Osteoblast (primary cell): ENCODE results near the gene MMP20. TPM values are rescaled to one million over a fixed set of nuclear protein-coding genes. Genes with fewer than 3 reads are reported as not detected.

Source experiments
- DNase-seq: peaks from one replicate; pipeline ENCODE4 v3.0.0; 2011; ENCODE audit warnings: low spot score, mixed read lengths; ENCODE audit not compliant: insufficient read length; ENCODE audit errors: missing footprints
- H2AFZ ChIP-seq: 2 replicates; pipeline ENCODE4 v1.6.0; 2011; ENCODE audit warnings: mild to moderate bottlenecking, low read length
- H3K27ac ChIP-seq: 2 replicates; pipeline ENCODE4 v1.5.1; 2011; ENCODE audit warnings: mild to moderate bottlenecking, low read depth, low read length, moderate library complexity
- H3K27me3 ChIP-seq: 2 replicates; pipeline ENCODE4 v1.6.0; 2012; ENCODE audit warnings: mild to moderate bottlenecking, control low read depth, inconsistent platforms, low read length, moderate library complexity; ENCODE audit not compliant: insufficient read depth
- H3K36me3 ChIP-seq: 2 replicates; pipeline ENCODE4 v1.5.1; 2011; ENCODE audit warnings: mild to moderate bottlenecking, low read length, control low read depth, moderate library complexity; ENCODE audit not compliant: insufficient read depth
- H3K4me1 ChIP-seq: 2 replicates; pipeline ENCODE4 v1.5.1; 2011; ENCODE audit warnings: mild to moderate bottlenecking, low read length, control low read depth, moderate library complexity; ENCODE audit not compliant: insufficient read depth
- H3K4me2 ChIP-seq: 2 replicates; pipeline ENCODE4 v1.6.0; 2011; ENCODE audit warnings: mild to moderate bottlenecking, low read length; ENCODE audit not compliant: insufficient read depth
- H3K4me3 ChIP-seq: fragments of 200-600 bp; sonication (generic); 3 replicates; pipeline ENCODE4 v1.5.1; 2012; ENCODE audit warnings: mild to moderate bottlenecking, low read length, inconsistent platforms; ENCODE audit not compliant: insufficient read depth
- H3K79me2 ChIP-seq: 2 replicates; pipeline ENCODE4 v1.6.0; 2012; ENCODE audit warnings: mild to moderate bottlenecking, low read length, control low read depth, inconsistent platforms; ENCODE audit not compliant: insufficient read depth
- H3K9me3 ChIP-seq: 2 replicates; pipeline ENCODE4 v1.5.1; 2011; ENCODE audit warnings: low read depth, low read length, control low read depth
- H4K20me1 ChIP-seq: 2 replicates; pipeline ENCODE4 v1.6.0; 2012; ENCODE audit warnings: mild to moderate bottlenecking, low read length, control low read depth; ENCODE audit not compliant: insufficient read depth
- CTCF ChIP-seq: IDR thresholded peaks from 2 replicates; pipeline ENCODE4 v1.5.1; 2011; ENCODE audit warnings: mild to moderate bottlenecking, low read depth, low read length, moderate library complexity; ENCODE audit errors: extremely low read depth
- total RNA-seq: library from RNA; depleted of rRNA; stranded (reverse); fragments of >200 nt; gene quantifications from 2 replicates; pipeline ENCODE4 v1.2.3, GENCODE V29; 2012

Gene MMP20
- total RNA-seq, 1 donor: not detected

- H3K4me2 ChIP-seq: peak overlapping the region; percentile 76
- H3K36me3 ChIP-seq: no peaks in the 10 kb centered on the region
- H3K9me3 ChIP-seq: no peaks in the 10 kb centered on the region
- H3K4me3 ChIP-seq: peak overlapping the region; percentile 45
- DNase-seq: no peak
- H4K20me1 ChIP-seq: no peaks in the 10 kb centered on the region
- H3K27me3 ChIP-seq: no peaks in the 10 kb centered on the region
- peak overlapping the region; percentile 55 for H2AFZ ChIP-seq
- no peak for TF ChIP-seq CTCF
- H3K79me2 ChIP-seq: no peaks in the 10 kb centered on the region
- peak overlapping the region; percentile 85 for H3K27ac ChIP-seq
- H3K4me1 ChIP-seq: peaks cover 30% of the 10 kb centered on the region
Observed at GRCh38 chr11:102599642-102600261, 25.4 kb downstream of the MMP20 start.

GRCh38 chr11:102598272-102598671 lies 26.9 kb downstream of the MMP20 start:
- Histone ChIP-seq H3K27me3 (no peaks in the 10 kb centered on the region), H3K36me3 (no peaks in the 10 kb centered on the region), H3K4me3 (no peak overlapping the region), H3K4me2 (no peak overlapping the region), H3K4me1 (peaks cover 24% of the 10 kb centered on the region), H2AFZ (no peak overlapping the region), H3K79me2 (no peaks in the 10 kb centered on the region), H3K9me3 (no peaks in the 10 kb centered on the region), H4K20me1 (no peaks in the 10 kb centered on the region), H3K27ac (no peak overlapping the region)
- TF ChIP-seq CTCF: no peak
- DNase-seq: no peak

GRCh38 chr11:102596578-102596977 lies 28.6 kb downstream of the MMP20 start:
- Histone ChIP-seq H3K36me3 (no peaks in the 10 kb centered on the region), H3K27me3 (no peaks in the 10 kb centered on the region), H3K9me3 (no peaks in the 10 kb centered on the region), H3K27ac (no peak overlapping the region), H4K20me1 (no peaks in the 10 kb centered on the region), H3K79me2 (no peaks in the 10 kb centered on the region), H3K4me1 (peaks cover 18% of the 10 kb centered on the region), H2AFZ (no peak overlapping the region), H3K4me3 (no peak overlapping the region), H3K4me2 (no peak overlapping the region)
- no peak for DNase-seq
- TF ChIP-seq CTCF: no peak

GRCh38 chr11:102592634-102593581 lies 32.2 kb downstream of the MMP20 start:
- H3K36me3 ChIP-seq: no peaks in the 10 kb centered on the region
- no peak overlapping the region for H3K27ac ChIP-seq
- no peak for DNase-seq
- no peaks in the 10 kb centered on the region for H4K20me1 ChIP-seq
- peak; percentile 61 for TF ChIP-seq CTCF
- H3K4me2 ChIP-seq: no peak overlapping the region
- H3K27me3 ChIP-seq: no peaks in the 10 kb centered on the region
- no peak overlapping the region for H2AFZ ChIP-seq
- no peaks in the 10 kb centered on the region for H3K9me3 ChIP-seq
- H3K79me2 ChIP-seq: no peaks in the 10 kb centered on the region
- H3K4me1 ChIP-seq: no peaks in the 10 kb centered on the region
- no peak overlapping the region for H3K4me3 ChIP-seq
